Uterus (tissue), 4 donors: Measurements from ENCODE around the gene AGBL1. TPM values are rescaled to one million over a fixed set of nuclear protein-coding genes. Genes with fewer than 3 reads are reported as not detected.

Experiments
- DNase-seq, 2 donors: peaks; one replicate each; pipeline ENCODE4 v3.0.0-alpha.2; 2019 to 2020
- H3K27ac ChIP-seq, 2 donors: fragments of 200-600 bp; sonication (generic); 1 replicate in 1 of 2; 2 replicates in 1 of 2; pipeline ENCODE4 v1.5.1; 2016 to 2018
- H3K27me3 ChIP-seq, 2 donors: fragments of 200-600 bp; sonication (generic); one replicate each; pipeline ENCODE4 v1.5.1; 2018 to 2019; ENCODE audit warnings: control low read depth in 1 of 2
- H3K36me3 ChIP-seq, 2 donors: fragments of 200-600 bp; sonication (generic); one replicate each; pipeline ENCODE4 v1.5.1; 2019; ENCODE audit warnings: control low read depth in 1 of 2
- H3K4me1 ChIP-seq, 2 donors: fragments of 200-600 bp; sonication (generic); one replicate each; pipeline ENCODE4 v1.5.1; 2018 to 2019; ENCODE audit warnings: control low read depth in 1 of 2
- H3K4me3 ChIP-seq, 2 donors: fragments of 200-600 bp; sonication (generic); 1 replicate in 1 of 2; 2 replicates in 1 of 2; pipeline ENCODE4 v1.5.1; 2018 to 2019; ENCODE audit warnings: mild to moderate bottlenecking in 1 of 2
- H3K9me3 ChIP-seq, 2 donors: fragments of 200-600 bp; sonication (generic); one replicate each; pipeline ENCODE4 v1.5.1; 2019; ENCODE audit warnings: control low read depth in 1 of 2
- POLR2A ChIP-seq, 2 donors: fragments of 450-650 bp; IDR thresholded peaks; one replicate each; pipeline ENCODE4 v1.6.1; 2016; ENCODE audit warnings: antibody characterized with exemption in 2 of 2, mild to moderate bottlenecking in 1 of 2, moderate library complexity in 1 of 2
- intact Hi-C: fragments of 100-400 bp; cut with DNase I; formaldehyde crosslinking; loops from one replicate; pipeline ENCODE4 v1.15.1; 2023; ENCODE audit warnings: low total_unique reads
- total RNA-seq, 4 donors: library from RNA; depleted of rRNA in 3 of 4; stranded (reverse); fragments of >200 nt in 3 of 4; gene quantifications; one replicate each; pipeline versions ENCODE4 v1.1.0 to v1.2.4, GENCODE V29; 2014 to 2023
- TF ChIP-seq, protein P1 (sequence below), 4 experiments: fragments of 200-600 bp in 2 of 4; fragments of 450-650 bp in 2 of 4; sonication (generic) in 2 of 4; IDR thresholded peaks; one replicate each; pipeline ENCODE4 v1.5.1; 2016 to 2019; ENCODE audit warnings: antibody characterized with exemption in 4 of 4, mild to moderate bottlenecking in 2 of 4, moderate library complexity in 1 of 4
- donor health status: DM: yes; HTN: yes; CAD: no.

AGBL1 gene
- total RNA-seq, 4 donors from 2014 or later = 0.07 TPM; not detected in 3

DNA sequence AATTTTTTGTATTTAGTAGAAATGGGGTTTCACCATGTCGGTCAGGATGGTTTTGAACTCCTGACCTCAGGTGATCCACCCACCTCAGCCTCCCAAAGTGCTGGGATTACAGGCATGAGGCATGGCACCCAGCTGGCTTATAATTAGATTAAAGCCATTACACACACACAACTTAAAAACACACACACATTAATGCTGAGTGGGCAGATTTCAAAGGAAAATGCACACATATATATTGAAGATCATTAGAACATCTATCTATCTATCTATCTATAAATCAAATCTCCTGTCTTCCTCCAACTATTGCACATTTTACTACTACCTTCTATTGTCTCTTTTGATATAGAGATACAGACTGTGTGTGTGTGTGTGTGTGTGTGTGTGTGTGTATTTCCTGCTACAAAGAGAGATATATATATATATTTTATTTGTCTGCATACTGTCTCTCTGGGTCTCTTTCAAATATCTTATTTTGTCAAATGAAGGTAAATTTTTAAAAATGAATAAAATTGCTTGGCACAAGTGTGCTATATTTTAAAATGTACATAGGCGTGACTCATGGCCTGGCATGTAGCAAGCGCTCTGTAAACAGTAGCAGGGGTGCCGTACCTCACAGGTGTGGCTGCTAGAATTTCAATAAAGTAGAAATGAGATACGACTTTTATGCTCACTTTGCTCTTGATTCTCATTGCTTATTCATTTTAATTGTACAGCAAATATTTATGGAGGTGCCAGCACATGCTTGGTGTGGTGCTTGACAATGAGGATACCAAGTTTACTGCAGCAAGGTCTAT, 655.8 kb downstream of the AGBL1 start:
- no peak overlapping the region for H3K4me3 ChIP-seq
- TF ChIP-seq, protein P1, sequence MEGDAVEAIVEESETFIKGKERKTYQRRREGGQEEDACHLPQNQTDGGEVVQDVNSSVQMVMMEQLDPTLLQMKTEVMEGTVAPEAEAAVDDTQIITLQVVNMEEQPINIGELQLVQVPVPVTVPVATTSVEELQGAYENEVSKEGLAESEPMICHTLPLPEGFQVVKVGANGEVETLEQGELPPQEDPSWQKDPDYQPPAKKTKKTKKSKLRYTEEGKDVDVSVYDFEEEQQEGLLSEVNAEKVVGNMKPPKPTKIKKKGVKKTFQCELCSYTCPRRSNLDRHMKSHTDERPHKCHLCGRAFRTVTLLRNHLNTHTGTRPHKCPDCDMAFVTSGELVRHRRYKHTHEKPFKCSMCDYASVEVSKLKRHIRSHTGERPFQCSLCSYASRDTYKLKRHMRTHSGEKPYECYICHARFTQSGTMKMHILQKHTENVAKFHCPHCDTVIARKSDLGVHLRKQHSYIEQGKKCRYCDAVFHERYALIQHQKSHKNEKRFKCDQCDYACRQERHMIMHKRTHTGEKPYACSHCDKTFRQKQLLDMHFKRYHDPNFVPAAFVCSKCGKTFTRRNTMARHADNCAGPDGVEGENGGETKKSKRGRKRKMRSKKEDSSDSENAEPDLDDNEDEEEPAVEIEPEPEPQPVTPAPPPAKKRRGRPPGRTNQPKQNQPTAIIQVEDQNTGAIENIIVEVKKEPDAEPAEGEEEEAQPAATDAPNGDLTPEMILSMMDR (IDR thresholded peaks at IDR 0.05) = no peak
- no peak for TF ChIP-seq POLR2A (IDR thresholded peaks at IDR 0.05)
- intact Hi-C loops = no loop called here
- H3K4me1 ChIP-seq = no peaks in the 10 kb centered on the region
- no peak for DNase-seq
- H3K9me3 ChIP-seq = no peaks in the 10 kb centered on the region
- no peak overlapping the region for H3K27ac ChIP-seq
- no peaks in the 10 kb centered on the region for H3K36me3 ChIP-seq
- no peaks in the 10 kb centered on the region for H3K27me3 ChIP-seq

DNA sequence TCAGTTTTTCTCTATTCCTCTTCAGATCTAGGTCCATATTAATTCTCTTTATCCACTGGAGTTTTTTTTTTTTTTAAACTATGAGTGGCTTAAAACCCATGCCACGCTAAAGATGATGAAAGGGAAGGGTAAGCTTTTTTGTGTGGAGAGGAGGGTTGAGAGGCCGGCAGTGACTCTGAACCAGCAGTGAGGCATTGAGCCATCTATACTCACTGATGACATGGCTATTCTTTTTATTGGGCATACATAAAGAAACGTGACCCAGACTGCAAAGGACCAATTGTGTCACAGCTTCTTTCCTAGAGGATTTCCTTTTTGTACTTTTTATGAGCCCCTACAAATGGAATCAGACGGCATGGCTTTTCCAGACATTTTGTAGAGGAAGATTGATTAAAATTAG, 662.2 kb downstream of the AGBL1 start:
- Histone ChIP-seq H3K9me3 (no peaks in the 10 kb centered on the region), H3K27ac (no peak overlapping the region), H3K4me1 (no peaks in the 10 kb centered on the region), H3K27me3 (no peaks in the 10 kb centered on the region), H3K4me3 (no peak overlapping the region), H3K36me3 (no peaks in the 10 kb centered on the region)
- DNase-seq = no peak
- intact Hi-C loops = no loop called here
- TF ChIP-seq, protein P1 (IDR thresholded peaks at IDR 0.05) = no peak
- no peak for TF ChIP-seq POLR2A (IDR thresholded peaks at IDR 0.05)

DNA sequence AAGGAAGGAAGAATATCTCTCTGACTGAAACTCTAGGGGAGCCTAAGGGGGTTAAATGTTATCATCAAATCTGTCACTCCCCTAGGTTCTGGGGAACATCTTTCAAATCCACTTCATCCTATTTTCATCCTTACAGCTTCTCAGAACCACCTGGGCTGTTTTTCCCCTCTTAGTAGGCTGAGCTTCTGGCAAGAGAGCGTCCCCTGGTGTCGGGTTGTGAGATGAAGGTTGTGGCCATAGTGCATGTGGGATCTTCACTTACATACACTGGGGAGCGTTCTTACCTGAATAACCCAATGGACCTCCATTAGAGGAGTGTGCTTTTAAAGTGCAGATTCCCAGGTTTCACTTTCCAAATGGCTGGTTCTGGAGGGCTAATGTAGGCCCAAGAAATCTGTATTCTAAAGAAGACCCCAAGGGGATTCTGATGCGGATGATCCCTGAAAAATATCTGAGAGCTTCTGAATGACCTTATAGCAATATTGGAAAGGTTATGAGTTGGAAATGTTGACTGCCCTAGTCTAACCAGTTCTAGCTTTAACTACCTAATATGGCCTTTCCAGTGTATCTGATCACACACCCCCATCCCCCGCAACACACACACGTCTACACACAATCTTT, 663.7 kb downstream of the AGBL1 start:
- Histone ChIP-seq H3K9me3 (no peaks in the 10 kb centered on the region), H3K4me1 (no peaks in the 10 kb centered on the region), H3K27ac (no peak overlapping the region), H3K36me3 (no peaks in the 10 kb centered on the region), H3K27me3 (no peaks in the 10 kb centered on the region), H3K4me3 (no peak overlapping the region)
- peak in 1 of 2 donors; percentile 23 for DNase-seq
- intact Hi-C loops = no loop called here
- TF ChIP-seq POLR2A (IDR thresholded peaks at IDR 0.05) = no peak
- TF ChIP-seq, protein P1 (IDR thresholded peaks at IDR 0.05) = peak in 1 of 4 experiments; percentile 12

DNA sequence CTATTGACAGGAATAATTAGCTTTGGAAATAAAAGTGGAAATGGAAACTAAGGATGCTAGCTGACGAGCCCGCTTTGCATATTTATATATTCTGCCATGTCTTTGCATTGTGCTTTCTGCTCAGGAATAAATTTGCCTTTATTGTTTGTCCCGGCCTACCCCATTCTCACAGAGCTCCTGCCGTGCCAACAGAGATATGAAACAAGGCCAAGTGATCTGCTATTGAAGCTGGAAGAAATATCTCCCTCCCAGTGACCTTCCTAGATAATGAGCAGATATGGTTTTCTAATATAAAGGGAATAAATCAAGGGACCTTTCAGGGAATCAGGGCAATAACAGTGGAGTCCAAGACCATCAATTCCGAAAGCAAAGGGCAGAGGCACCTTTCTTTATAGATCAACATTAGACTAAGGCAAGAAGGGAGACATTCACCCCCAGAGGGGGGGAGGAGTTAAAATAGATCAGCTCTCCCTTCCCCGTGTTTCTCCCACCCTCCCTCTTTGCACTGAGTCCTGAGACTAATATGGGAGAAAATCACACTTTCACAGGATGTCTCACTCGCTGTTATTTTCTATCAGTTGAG, 664.6 kb downstream of the AGBL1 start:
- Histone ChIP-seq H3K4me1 (no peaks in the 10 kb centered on the region), H3K36me3 (no peaks in the 10 kb centered on the region), H3K27me3 (no peaks in the 10 kb centered on the region), H3K9me3 (no peaks in the 10 kb centered on the region), H3K4me3 (no peak overlapping the region), H3K27ac (no peak overlapping the region)
- TF ChIP-seq POLR2A (IDR thresholded peaks at IDR 0.05) = no peak
- intact Hi-C loops = no loop called here
- no peak for DNase-seq

DNA sequence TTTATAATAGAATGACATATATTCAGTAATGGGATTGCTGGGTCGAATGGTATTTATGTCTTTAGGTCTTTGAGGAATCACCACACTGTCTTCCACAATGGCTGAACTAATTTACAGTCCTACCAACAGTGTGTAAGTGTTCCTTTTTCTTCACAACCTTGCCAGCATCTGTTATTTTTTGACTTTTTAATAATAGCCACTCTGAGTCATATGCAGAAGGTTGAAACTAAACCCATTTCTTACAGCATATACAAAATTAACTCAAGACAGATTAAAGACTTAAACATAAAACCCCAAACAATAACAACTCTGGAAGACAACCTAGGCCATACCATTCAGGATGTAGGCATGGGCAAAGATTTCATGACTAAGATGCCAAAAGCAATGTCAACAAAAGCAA, 671.4 kb downstream of the AGBL1 start:
- no peaks in the 10 kb centered on the region for H3K36me3 ChIP-seq
- H3K27me3 ChIP-seq = no peaks in the 10 kb centered on the region
- H3K9me3 ChIP-seq = no peaks in the 10 kb centered on the region
- H3K4me1 ChIP-seq = no peaks in the 10 kb centered on the region
- H3K27ac ChIP-seq = no peak overlapping the region
- no peak for DNase-seq
- intact Hi-C loops = no loop called here
- TF ChIP-seq, protein P1 (IDR thresholded peaks at IDR 0.05) = no peak
- TF ChIP-seq POLR2A (IDR thresholded peaks at IDR 0.05) = no peak
- no peak overlapping the region for H3K4me3 ChIP-seq
